DND-41 (cell line): Measurements from ENCODE around the gene KHK.

Experiments used
- CTCF ChIP-seq: IDR thresholded peaks from 2 replicates; pipeline ENCODE4 v1.5.1; 2012; ENCODE audit warnings: borderline replicate concordance, low read length, moderate library complexity, mild to moderate bottlenecking; ENCODE audit not compliant: poor library complexity, severe bottlenecking; ENCODE audit errors: extremely low read depth
- EZH2 ChIP-seq: IDR thresholded peaks from 3 replicates; pipeline ENCODE4 v1.6.1; 2012; ENCODE audit warnings: borderline replicate concordance, low read depth, mild to moderate bottlenecking, moderate library complexity, low read length, inconsistent platforms; ENCODE audit not compliant: severe bottlenecking

GRCh38 chr2:27125104-27125503, 38.5 kb downstream of the KHK start:
- TF ChIP-seq CTCF: no peak
- no peak for TF ChIP-seq EZH2
